D721Med (cell line): ENCODE results near the gene KIAA0319L.

Experiments
- DNase-seq: peaks from one replicate; pipeline ENCODE4 v3.0.0; 2011; ENCODE audit warnings: low spot score; ENCODE audit not compliant: insufficient read length
- FAIRE-seq: peaks from 2 replicates; lab custom pipeline; 2011; peaks lifted over from hg19 to GRCh38; lab: Jason Lieb, UNC
- CTCF ChIP-seq: IDR thresholded peaks from 2 replicates; pipeline ENCODE4 v1.5.1; 2012; ENCODE audit warnings: mild to moderate bottlenecking, control low read depth; ENCODE audit not compliant: insufficient read depth; ENCODE audit errors: missing control alignments

Gene KIAA0319L

GRCh38 chr1:35555601-35556477, 1.4 kb downstream of the KIAA0319L start:
- peak; percentile 6 for FAIRE-seq

GRCh38 chr1:35555212-35555584, 2.0 kb downstream of the KIAA0319L start:
- no peak for FAIRE-seq
- no peak for TF ChIP-seq CTCF

More at GRCh38 chr1:35555601-35556477, 1.4 kb downstream of the KIAA0319L start:
- no peak for DNase-seq
- no peak for TF ChIP-seq CTCF

GRCh38 chr1:35554266-35555211, 2.7 kb downstream of the KIAA0319L start:
- no peak for TF ChIP-seq CTCF
- DNase-seq: no peak

More at GRCh38 chr1:35555212-35555584, 2.0 kb downstream of the KIAA0319L start:
- no peak for DNase-seq

GRCh38 chr1:35553851-35554250, 3.4 kb downstream of the KIAA0319L start:
- FAIRE-seq: no peak
- no peak for DNase-seq
- no peak for TF ChIP-seq CTCF

More at GRCh38 chr1:35554266-35555211, 2.7 kb downstream of the KIAA0319L start:
- no peak for FAIRE-seq

GRCh38 chr1:35546614-35547013, 10.6 kb downstream of the KIAA0319L start:
- DNase-seq (no peak), FAIRE-seq (no peak)
- no peak for TF ChIP-seq CTCF

GRCh38 chr1:35544976-35545375, 12.2 kb downstream of the KIAA0319L start:
- no peak for FAIRE-seq
- no peak for DNase-seq
- peak; percentile 34 for TF ChIP-seq CTCF
